Endodermal cell (in vitro differentiated cells): Measurements from ENCODE around the gene HOGA1. TPM values are rescaled to one million over a fixed set of nuclear protein-coding genes. Genes with fewer than 3 reads are reported as not detected.

Experiments used
- DNase-seq: peaks from one replicate; pipeline ENCODE4 v3.0.0-alpha.2; 2017
- H3K27ac ChIP-seq: 2 replicates; pipeline ENCODE4 v1.5.1; 2013; ENCODE audit warnings: mild to moderate bottlenecking, low read depth, low read length, moderate library complexity
- H3K27me3 ChIP-seq: 2 replicates; pipeline ENCODE4 v1.6.1; 2013; ENCODE audit warnings: mild to moderate bottlenecking, low read length, moderate library complexity; ENCODE audit not compliant: insufficient read depth, control insufficient read depth, poor library complexity, severe bottlenecking
- H3K36me3 ChIP-seq: 2 replicates; pipeline ENCODE4 v1.7.0; 2013; ENCODE audit warnings: mild to moderate bottlenecking, low read length, moderate library complexity; ENCODE audit not compliant: control insufficient read depth, insufficient read depth
- H3K4me1 ChIP-seq: one replicate; pipeline ENCODE4 v1.7.0; 2013; ENCODE audit warnings: low read length; ENCODE audit not compliant: control insufficient read depth, insufficient read depth
- H3K4me3 ChIP-seq: 2 replicates; pipeline ENCODE4 v1.5.1; 2013; ENCODE audit warnings: mild to moderate bottlenecking, low read length, moderate library complexity
- H3K9ac ChIP-seq: 2 replicates; pipeline ENCODE4 v1.6.1; 2013; ENCODE audit warnings: mild to moderate bottlenecking, low read length, moderate library complexity; ENCODE audit not compliant: poor library complexity, severe bottlenecking; ENCODE audit errors: extremely low read depth
- H3K9me3 ChIP-seq: 2 replicates; pipeline ENCODE4 v1.6.1; 2013; ENCODE audit warnings: mild to moderate bottlenecking, low read length, moderate library complexity; ENCODE audit not compliant: control insufficient read depth
- H3K27ac Mint-ChIP-seq: 2 replicates; pipeline ENCODE4 v1.8.0; 2020; ENCODE audit warnings: mixed read lengths
- H3K27me3 Mint-ChIP-seq: 2 replicates; pipeline ENCODE4 v1.8.0; 2021; ENCODE audit warnings: mild to moderate bottlenecking, mixed read lengths; ENCODE audit not compliant: insufficient read depth
- H3K36me3 Mint-ChIP-seq: 2 replicates; pipeline ENCODE4 v1.8.0; 2020; ENCODE audit warnings: low read depth, mixed read lengths
- H3K4me1 Mint-ChIP-seq: 2 replicates; pipeline ENCODE4 v1.8.0; 2020; ENCODE audit warnings: mixed read lengths
- H3K4me3 Mint-ChIP-seq: 2 replicates; pipeline ENCODE4 v1.8.0; 2020; ENCODE audit warnings: mild to moderate bottlenecking, moderate library complexity, mixed read lengths
- H3K9me3 Mint-ChIP-seq: 2 replicates; pipeline ENCODE4 v1.8.0; 2020; ENCODE audit warnings: mild to moderate bottlenecking, mixed read lengths
- CTCF ChIP-seq: fragments of 200-600 bp; sonication (generic); conservative IDR thresholded peaks from 2 replicates; pipeline ENCODE4 v1.5.0; 2021; ENCODE audit warnings: antibody characterized with exemption, mild to moderate bottlenecking
- WGBS, 2 experiments: methylation state at CpG; one replicate each; pipeline versions ENCODE4 v1.1.5 to v1.1.7; 2013; ENCODE audit warnings: missing lambda C conversion rate in 2 of 2, mixed read lengths in 1 of 2; ENCODE audit not compliant: insufficient coverage in 1 of 2, insufficient read length in 1 of 2; 5-methylcytosine and 5-hydroxymethylcytosine counted together
- total RNA-seq, 2 donors: library from RNA; stranded (reverse); fragmentation: NEBNext Ultra II Directional in 1 of 2; extraction: Animal tissue kit (Norgen Biotek cat#: 25700) in 1 of 2; gene quantifications; 2 replicates in 1 of 2; 3 replicates in 1 of 2; pipeline ENCODE4 v1.2.1, GENCODE V29; 2021

HOGA1 gene
- total RNA-seq, 2 donors from 2014 or later: 0.15 to 1.7 TPM

- H3K27me3 Mint-ChIP-seq: no peaks in the 10 kb centered on the region
- H3K4me1 Mint-ChIP-seq: no peaks in the 10 kb centered on the region
- Histone ChIP-seq H3K9me3 (no peaks in the 10 kb centered on the region), H3K27me3 (no peaks in the 10 kb centered on the region), H3K4me3 (no peak overlapping the region), H3K27ac (no peak overlapping the region), H3K36me3 (no peaks in the 10 kb centered on the region), H3K4me1 (no peaks in the 10 kb centered on the region), H3K9ac (no peak overlapping the region)
- no peaks in the 10 kb centered on the region for H3K9me3 Mint-ChIP-seq
- DNase-seq: no peak
- TF ChIP-seq CTCF: no peak
- WGBS, 2 experiments: 96 to 100% methylated on average over 2 to 4 of the region's 4 CpGs
- H3K4me3 Mint-ChIP-seq: no peak overlapping the region
- peaks cover 23% of the 10 kb centered on the region for H3K36me3 Mint-ChIP-seq
- H3K27ac Mint-ChIP-seq: no peak overlapping the region
These were observed 34.1 kb downstream of the HOGA1 start for GRCh38 chr10:97618285-97618684.

- peaks cover 23% of the 10 kb centered on the region for H3K36me3 Mint-ChIP-seq
- H3K4me1 Mint-ChIP-seq: no peaks in the 10 kb centered on the region
- Histone ChIP-seq H3K9ac (no peak overlapping the region), H3K36me3 (no peaks in the 10 kb centered on the region), H3K27ac (no peak overlapping the region), H3K27me3 (no peaks in the 10 kb centered on the region), H3K4me3 (no peak overlapping the region), H3K4me1 (no peaks in the 10 kb centered on the region), H3K9me3 (no peaks in the 10 kb centered on the region)
- DNase-seq: no peak
- H3K4me3 Mint-ChIP-seq: no peak overlapping the region
- H3K27ac Mint-ChIP-seq: no peak overlapping the region
- TF ChIP-seq CTCF: no peak
- 97 to 100% methylated on average over 1 to 4 of the region's 4 CpGs for WGBS, 2 experiments
- H3K27me3 Mint-ChIP-seq: no peaks in the 10 kb centered on the region
- no peaks in the 10 kb centered on the region for H3K9me3 Mint-ChIP-seq
These were observed 34.5 kb downstream of the HOGA1 start for GRCh38 chr10:97618733-97619132.

- Mint-ChIP-seq H3K27ac (no peak overlapping the region), H3K36me3 (peaks cover 5% of the 10 kb centered on the region), H3K4me1 (no peaks in the 10 kb centered on the region), H3K9me3 (no peaks in the 10 kb centered on the region), H3K4me3 (no peak overlapping the region), H3K27me3 (no peaks in the 10 kb centered on the region)
- Histone ChIP-seq H3K9ac (no peak overlapping the region), H3K27me3 (no peaks in the 10 kb centered on the region), H3K9me3 (no peaks in the 10 kb centered on the region), H3K4me3 (no peak overlapping the region), H3K4me1 (no peaks in the 10 kb centered on the region), H3K27ac (no peak overlapping the region), H3K36me3 (no peaks in the 10 kb centered on the region)
- no peak for DNase-seq
- WGBS, 2 experiments: 100% methylated on average over 1 of the region's 1 CpG; no CpG with 5 or more reads in 1 of the 2 experiments
- no peak for TF ChIP-seq CTCF
These were observed 39.1 kb downstream of the HOGA1 start for GRCh38 chr10:97623277-97623676.
